Measurements from ENCODE around the gene FAM3C. TPM values are rescaled to one million over a fixed set of nuclear protein-coding genes. Genes with fewer than 3 reads are reported as not detected.

Gene FAM3C
- total and polyA plus RNA-seq, 2 of the 8 experiments (the other 6 are each of a cell fraction or from before 2014, with no cell fraction given), result 27.0 to 77.7 TPM

GRCh38 chr7:121406461-121406860 is 10.4 kb upstream of the FAM3C start:
- no peak overlapping the region for H2BK120ac ChIP-seq (replicated peaks; ENCODE audit: low read depth, low read length)
- no peak overlapping the region for H3K27ac ChIP-seq (ENCODE audit: low read depth, low read length)
- no peak overlapping the region for H4K5ac ChIP-seq (ENCODE audit: insufficient read length, low read depth, low read length)
- no peak overlapping the region for H2AFZ ChIP-seq (ENCODE audit: low read length)
- H3K14ac ChIP-seq (ENCODE audit: insufficient read length), result no peak overlapping the region
- POLR2A ChIA-PET (ENCODE audit: partially characterized antibody), result interaction anchor here (1.6 kb wide), 1 partner anchor 10 kb away, joined by 6 read pairs; the partner anchor contains the start of gene FAM3C
- no peaks in the 10 kb centered on the region for H3K79me2 ChIP-seq (ENCODE audit: control insufficient read depth in 1 of 2, insufficient read depth in 2 of 2, low read length in 2 of 2)
- H2AK5ac ChIP-seq (ENCODE audit: low read depth, low read length), result no peak overlapping the region
- no peak overlapping the region for H2BK15ac ChIP-seq (ENCODE audit: low read length)
- DNase-seq (ENCODE audit: low read depth in 1 of 2, low spot score in 2 of 2) (no peak), FAIRE-seq (no peak)
- H3K79me1 ChIP-seq (ENCODE audit: low read depth, low read length), result no peaks in the 10 kb centered on the region
- no peaks in the 10 kb centered on the region for H3K23me2 ChIP-seq (ENCODE audit: low read depth, low read length)
- H3K36me3 ChIP-seq (ENCODE audit: control insufficient read depth in 2 of 4, insufficient read depth in 4 of 4, low read length in 3 of 4), result no peaks in the 10 kb centered on the region
- no peak overlapping the region for H3K23ac ChIP-seq (ENCODE audit: insufficient read length)
- H3K4me1 ChIP-seq (replicated peaks in 1 of 4; ENCODE audit: control insufficient read depth in 3 of 4, insufficient read depth in 4 of 4, low read length in 3 of 4), result no peaks in the 10 kb centered on the region
- no peak overlapping the region for H2BK20ac ChIP-seq (ENCODE audit: low read length)
- no peaks in the 10 kb centered on the region for H3K9me3 ChIP-seq (ENCODE audit: insufficient read depth in 2 of 2, low read depth in 1 of 2, low read length in 1 of 2)
- no peak overlapping the region for H3K4ac ChIP-seq (replicated peaks; ENCODE audit: insufficient read length, low read depth, low read length)
- CTCF ChIA-PET (ENCODE audit: partially characterized antibody), result interaction anchor here (0.7 to 3.2 kb wide), 6 partner anchors 10 to 588 kb away, joined by 3 to 15 read pairs (median 3); partner anchors contain the start of gene FAM3C
- no peak overlapping the region for H3K9ac ChIP-seq (replicated peaks in 1 of 4; ENCODE audit: extremely low read depth in 1 of 4, low read depth in 3 of 4, low read length in 3 of 4)
- 93% methylated on average over 5 of the region's 5 CpGs; no CpG with 5 or more reads in 1 of the 2 experiments for WGBS, 2 experiments (ENCODE audit: extremely low coverage in 1 of 2, insufficient coverage in 1 of 2, insufficient read length in 1 of 2, insufficient replicate concordance in 2 of 2, low coverage in 1 of 2, low lambda C conversion rate in 2 of 2, missing lambda C conversion rate in 1 of 2)
- no peak overlapping the region for H4K91ac ChIP-seq (replicated peaks; ENCODE audit: insufficient read length, low read length)
- H2BK5ac ChIP-seq (ENCODE audit: low read depth, low read length), result no peak overlapping the region
- H3K4me3 ChIP-seq (ENCODE audit: extremely low read depth in 1 of 4, insufficient read depth in 2 of 4, low read depth in 3 of 4, low read length in 4 of 4), result no peak overlapping the region
- H4K8ac ChIP-seq (ENCODE audit: extremely low read depth, insufficient read depth, low read length), result no peak overlapping the region
- no peaks in the 10 kb centered on the region for H3K27me3 ChIP-seq (replicated peaks in 1 of 4; ENCODE audit: control insufficient read depth in 3 of 4, extremely low read depth in 1 of 4, insufficient read depth in 3 of 4, low read length in 3 of 4)
- no peaks in the 10 kb centered on the region for H4K20me1 ChIP-seq (replicated peaks in 1 of 2; ENCODE audit: control insufficient read depth in 1 of 2, insufficient read depth in 2 of 2, low read length in 2 of 2)
- H3K18ac ChIP-seq (ENCODE audit: extremely low read depth, low read length), result no peak overlapping the region
- no peak overlapping the region for H2BK12ac ChIP-seq (ENCODE audit: low read depth, low read length)
- TF ChIP-seq BCL11A (IDR thresholded peaks at IDR 0.05; ENCODE audit: low read depth in 2 of 2, low read length in 2 of 2) (no peak), GTF2F1 (IDR thresholded peaks at IDR 0.05; ENCODE audit: borderline replicate concordance, low read depth, low read length) (no peak), TBP (IDR thresholded peaks at IDR 0.05; ENCODE audit: low read depth, low read length) (no peak), E2F6 (IDR thresholded peaks at IDR 0.05) (no peak), SAP30 (IDR thresholded peaks at IDR 0.05; ENCODE audit: insufficient read depth, insufficient replicate concordance, low read length) (no peak), CREB1 (IDR thresholded peaks at IDR 0.05) (no peak), CHD1 (IDR thresholded peaks at IDR 0.05; ENCODE audit: low read depth, low read length) (no peak), NRF1 (IDR thresholded peaks at IDR 0.05; ENCODE audit: low read depth, low read length) (no peak), SRF (IDR thresholded peaks at IDR 0.05; ENCODE audit: low read depth, low read length) (no peak), CEBPB (IDR thresholded peaks at IDR 0.05; ENCODE audit: low read depth, low read length) (no peak)
- H3K4me2 ChIP-seq (ENCODE audit: insufficient read depth in 1 of 2, low read depth in 2 of 2, low read length in 2 of 2), result no peak overlapping the region
- no peak overlapping the region for H3K56ac ChIP-seq (replicated peaks; ENCODE audit: insufficient read length, low read depth, low read length)
